ENCODE measurements around the gene MAFG.

The MAFG gene

GRCh38 chr17:81939881-81940385, 12.4 kb upstream of the MAFG start:
- DNase-seq (ENCODE audit: low read depth, low spot score): no peak

GRCh38 chr17:81939218-81939617, 11.7 kb upstream of the MAFG start:
- no peak for DNase-seq (ENCODE audit: low read depth, low spot score)

GRCh38 chr17:81935709-81936084, 8.2 kb upstream of the MAFG start:
- DNase-seq (ENCODE audit: low read depth, low spot score): no peak

- no peak for DNase-seq (ENCODE audit: low read depth, low spot score)
Observed at GRCh38 chr17:81934850-81935708, 7.5 kb upstream of the MAFG start.

- DNase-seq (ENCODE audit: low read depth, low spot score): no peak
Observed at GRCh38 chr17:81934098-81934757, 6.7 kb upstream of the MAFG start.

- DNase-seq (ENCODE audit: low read depth, low spot score): no peak
Observed at GRCh38 chr17:81933178-81933699, 5.7 kb upstream of the MAFG start.

GRCh38 chr17:81932333-81932983, 4.9 kb upstream of the MAFG start:
- no peak for DNase-seq (ENCODE audit: low read depth, low spot score)

GRCh38 chr17:81931557-81932332, 4.2 kb upstream of the MAFG start:
- DNase-seq (ENCODE audit: low read depth, low spot score): no peak

GRCh38 chr17:81931189-81931556, 3.6 kb upstream of the MAFG start:
- no peak for DNase-seq (ENCODE audit: low read depth, low spot score)

GRCh38 chr17:81930142-81931125, 2.9 kb upstream of the MAFG start:
- DNase-seq (ENCODE audit: low read depth, low spot score): no peak

GRCh38 chr17:81929253-81930141, 2.0 kb upstream of the MAFG start:
- no peak for DNase-seq (ENCODE audit: low read depth, low spot score)

GRCh38 chr17:81928544-81929252, 1.2 kb upstream of the MAFG start:
- DNase-seq (ENCODE audit: low read depth, low spot score): no peak

- DNase-seq (ENCODE audit: low read depth, low spot score): no peak
Observed at GRCh38 chr17:81927152-81927652, 333 bp downstream of the MAFG start.

GRCh38 chr17:81926451-81927151, 934 bp downstream of the MAFG start:
- peak; percentile 45 for DNase-seq (ENCODE audit: low read depth, low spot score)

- no peak for DNase-seq (ENCODE audit: low read depth, low spot score)
Observed at GRCh38 chr17:81925860-81926450, 1.6 kb downstream of the MAFG start.

- DNase-seq (ENCODE audit: low read depth, low spot score): no peak
Observed at GRCh38 chr17:81924557-81925532, 2.7 kb downstream of the MAFG start.

Measured in brain pericyte (primary cell).